ENCODE measurements around the gene MPRIP.

MPRIP gene

GRCh38 chr17:17121162-17121561 is 78.9 kb downstream of the MPRIP start:
- no peak for TF ChIP-seq CTCF (IDR thresholded peaks at IDR 0.05; ENCODE audit: insufficient read depth, low read length, poor library complexity, severe bottlenecking)
- H3K4me3 ChIP-seq (replicated peaks; ENCODE audit: low read depth, low read length) = no peak overlapping the region
- no peak for DNase-seq (ENCODE audit: extremely low read depth, insufficient read length)
- H3K36me3 ChIP-seq (ENCODE audit: control insufficient read depth, insufficient read depth, low read length) = no peaks in the 10 kb centered on the region
- no peaks in the 10 kb centered on the region for H3K27me3 ChIP-seq (replicated peaks; ENCODE audit: control insufficient read depth, insufficient read depth, low read length)

GRCh38 chr17:17122781-17123483 is 80.7 kb downstream of the MPRIP start:
- no peak for TF ChIP-seq CTCF (IDR thresholded peaks at IDR 0.05; ENCODE audit: insufficient read depth, low read length, poor library complexity, severe bottlenecking)
- H3K36me3 ChIP-seq (ENCODE audit: control insufficient read depth, insufficient read depth, low read length) = peaks cover 5% of the 10 kb centered on the region
- H3K4me3 ChIP-seq (replicated peaks; ENCODE audit: low read depth, low read length) = no peak overlapping the region
- DNase-seq (ENCODE audit: extremely low read depth, insufficient read length) = no peak
- no peaks in the 10 kb centered on the region for H3K27me3 ChIP-seq (replicated peaks; ENCODE audit: control insufficient read depth, insufficient read depth, low read length)

- no peak for TF ChIP-seq CTCF (IDR thresholded peaks at IDR 0.05; ENCODE audit: insufficient read depth, low read length, poor library complexity, severe bottlenecking)
- Histone ChIP-seq H3K36me3 (ENCODE audit: control insufficient read depth, insufficient read depth, low read length) (peaks cover 10% of the 10 kb centered on the region), H3K27me3 (replicated peaks; ENCODE audit: control insufficient read depth, insufficient read depth, low read length) (no peaks in the 10 kb centered on the region), H3K4me3 (replicated peaks; ENCODE audit: low read depth, low read length) (no peak overlapping the region)
- no peak for DNase-seq (ENCODE audit: extremely low read depth, insufficient read length)
Observed at GRCh38 chr17:17124341-17124740, 82.1 kb downstream of the MPRIP start.

GRCh38 chr17:17125136-17126084 is 83.2 kb downstream of the MPRIP start:
- no peak for DNase-seq (ENCODE audit: extremely low read depth, insufficient read length)
- H3K4me3 ChIP-seq (replicated peaks; ENCODE audit: low read depth, low read length) = no peak overlapping the region
- TF ChIP-seq CTCF (IDR thresholded peaks at IDR 0.05; ENCODE audit: insufficient read depth, low read length, poor library complexity, severe bottlenecking) = no peak

GRCh38 chr17:17126131-17127110 is 84.2 kb downstream of the MPRIP start:
- Histone ChIP-seq H3K27me3 (replicated peaks; ENCODE audit: control insufficient read depth, insufficient read depth, low read length) (no peaks in the 10 kb centered on the region), H3K36me3 (ENCODE audit: control insufficient read depth, insufficient read depth, low read length) (peaks cover 20% of the 10 kb centered on the region), H3K4me3 (replicated peaks; ENCODE audit: low read depth, low read length) (no peak overlapping the region)
- DNase-seq (ENCODE audit: extremely low read depth, insufficient read length) = no peak
- no peak for TF ChIP-seq CTCF (IDR thresholded peaks at IDR 0.05; ENCODE audit: insufficient read depth, low read length, poor library complexity, severe bottlenecking)

More at GRCh38 chr17:17125136-17126084, 83.2 kb downstream of the MPRIP start:
- Histone ChIP-seq H3K27me3 (replicated peaks; ENCODE audit: control insufficient read depth, insufficient read depth, low read length) (no peaks in the 10 kb centered on the region), H3K36me3 (ENCODE audit: control insufficient read depth, insufficient read depth, low read length) (peaks cover 15% of the 10 kb centered on the region)
